Gastrocnemius medialis (tissue), 4 donors: ENCODE results near the gene PLXNB1.

Experiments
- CTCF ChIP-seq, 5 experiments: fragments of 450-650 bp in 3 of 5; fragments of 200-600 bp in 2 of 5; sonication (generic) in 2 of 5; IDR thresholded peaks in 4 of 5; conservative IDR thresholded peaks in 1 of 5; 1 replicate in 4 of 5; 2 replicates in 1 of 5; pipeline ENCODE4 v1.5.1; 2016 to 2019; ENCODE audit warnings: antibody characterized with exemption in 5 of 5, mild to moderate bottlenecking in 3 of 5, moderate library complexity in 3 of 5
- POLR2A ChIP-seq, 2 donors: fragments of 450-650 bp; IDR thresholded peaks; one replicate each; pipeline ENCODE4 v1.6.1; 2017; ENCODE audit warnings: antibody characterized with exemption in 2 of 2, mild to moderate bottlenecking in 2 of 2, moderate library complexity in 2 of 2

- TF ChIP-seq CTCF (IDR thresholded peaks at IDR 0.05 in 4 of 5, conservative IDR thresholded peaks at IDR 0.05 in 1 of 5), result no peak
- no peak for TF ChIP-seq POLR2A (IDR thresholded peaks at IDR 0.05)
Measured at GRCh38 chr3:48433472-48434118, 3.7 kb upstream of the PLXNB1 start.
